HEK293 (cell line): ENCODE data around the gene MUC13.

Experiments
- CTCF ChIA-PET: fragments of 350-600 bp; formaldehyde crosslinking; extraction: SDS; loops from one replicate; lab custom pipeline; 2021; ENCODE audit warnings: antibody characterized with exemption; lab: Yijun Ruan, JAX
- POLR2A ChIA-PET: fragments of 300-600 bp; formaldehyde crosslinking; extraction: SDS; loops from one replicate; lab custom pipeline; 2020; ENCODE audit warnings: antibody characterized with exemption, inconsistent platforms; lab: Yijun Ruan, JAX
- H3K27ac ChIP-seq: fragments of 200-500 bp; sonication (Bioruptor generic); 2 replicates; pipeline ENCODE4 v1.5.1; 2014; ENCODE audit warnings: low read depth, low read length, control low read depth, inconsistent platforms; ENCODE audit errors: extremely low read depth
- H3K36me3 ChIP-seq, 2 experiments: fragments of 200-500 bp in 1 of 2; sonication (Bioruptor generic) in 1 of 2; 1 replicate in 1 of 2; 2 replicates in 1 of 2; pipeline ENCODE4 v1.5.1; 2014 to 2017; ENCODE audit warnings: inconsistent platforms in 2 of 2, low read length in 2 of 2; ENCODE audit not compliant: control insufficient read depth in 2 of 2, insufficient read depth in 1 of 2
- H3K4me1 ChIP-seq: fragments of 200-500 bp; sonication (Bioruptor generic); 2 replicates; pipeline ENCODE4 v1.5.1; 2014; ENCODE audit warnings: mild to moderate bottlenecking, low read length, inconsistent platforms; ENCODE audit not compliant: control insufficient read depth, insufficient read depth
- H3K4me3 ChIP-seq: 2 replicates; pipeline ENCODE4 v1.5.1; 2011; ENCODE audit warnings: low read depth, mild to moderate bottlenecking, control low read depth, low read length, moderate library complexity
- H3K9me3 ChIP-seq: fragments of 200-500 bp; sonication (Bioruptor generic); 2 replicates; pipeline ENCODE4 v1.5.1; 2014; ENCODE audit warnings: low read depth, low read length, inconsistent platforms; ENCODE audit not compliant: control insufficient read depth, insufficient read depth
- FEZF1 ChIP-seq: fragments of 450-650 bp; formaldehyde crosslinking; IDR thresholded peaks from 2 replicates; pipeline ENCODE4 v1.5.1; 2016; ENCODE audit warnings: missing biosample characterization, missing genetic modification characterization
- IKZF3 ChIP-seq: fragments of 450-650 bp; IDR thresholded peaks from 2 replicates; pipeline ENCODE4 v1.5.0; 2018; ENCODE audit warnings: missing biosample characterization, mild to moderate bottlenecking, missing genetic modification characterization, moderate library complexity
- KLF10 ChIP-seq: fragments of 450-650 bp; IDR thresholded peaks from 2 replicates; pipeline ENCODE4 v1.5.1; 2018; ENCODE audit warnings: missing biosample characterization, mild to moderate bottlenecking, missing genetic modification characterization
- KLF8 ChIP-seq: fragments of 450-650 bp; formaldehyde crosslinking; IDR thresholded peaks from 2 replicates; pipeline ENCODE4 v1.5.1; 2016; ENCODE audit warnings: missing biosample characterization, missing genetic modification characterization
- OVOL3 ChIP-seq: fragments of 450-650 bp; formaldehyde crosslinking; IDR thresholded peaks from 2 replicates; pipeline ENCODE4 v1.5.1; 2016; ENCODE audit warnings: missing biosample characterization, missing genetic modification characterization
- PRDM1 ChIP-seq: fragments of 450-650 bp; formaldehyde crosslinking; IDR thresholded peaks from 2 replicates; pipeline ENCODE4; 2016; ENCODE audit warnings: missing biosample characterization, missing genetic modification characterization
- SCRT1 ChIP-seq: fragments of 450-650 bp; formaldehyde crosslinking; IDR thresholded peaks from 2 replicates; pipeline ENCODE4 v1.5.1; 2016; ENCODE audit warnings: missing biosample characterization, missing genetic modification characterization, borderline replicate concordance
- SCRT2 ChIP-seq: fragments of 450-650 bp; formaldehyde crosslinking; IDR thresholded peaks from 2 replicates; pipeline ENCODE4 v1.5.1; 2016; ENCODE audit warnings: missing biosample characterization, missing genetic modification characterization
- SETDB1 ChIP-seq: IDR thresholded peaks from one replicate; pipeline ENCODE4 v1.6.1; 2017; ENCODE audit warnings: mild to moderate bottlenecking, low read length, moderate library complexity, mixed read lengths; ENCODE audit not compliant: insufficient read length
- SP2 ChIP-seq: fragments of 450-650 bp; formaldehyde crosslinking; IDR thresholded peaks from 2 replicates; pipeline ENCODE4 v1.5.1; 2016; ENCODE audit warnings: missing biosample characterization, missing genetic modification characterization
- ZBTB21 ChIP-seq: fragments of 450-650 bp; formaldehyde crosslinking; IDR thresholded peaks from 2 replicates; pipeline ENCODE4 v1.5.1; 2017; ENCODE audit warnings: missing biosample characterization, missing genetic modification characterization
- ZNF175 ChIP-seq: fragments of 450-650 bp; formaldehyde crosslinking; IDR thresholded peaks from 2 replicates; pipeline ENCODE4 v1.5.1; 2016; ENCODE audit warnings: missing biosample characterization, missing genetic modification characterization
- ZNF341 ChIP-seq: fragments of 450-650 bp; formaldehyde crosslinking; IDR thresholded peaks from 2 replicates; pipeline ENCODE4; 2016; ENCODE audit warnings: low read depth, missing biosample characterization, missing genetic modification characterization
- ZNF404 ChIP-seq: fragments of 450-650 bp; formaldehyde crosslinking; IDR thresholded peaks from 2 replicates; pipeline ENCODE4 v1.5.1; 2017; ENCODE audit warnings: missing biosample characterization, missing genetic modification characterization
- ZNF560 ChIP-seq: fragments of 450-650 bp; formaldehyde crosslinking; IDR thresholded peaks from 2 replicates; pipeline ENCODE4 v1.5.1; 2017; ENCODE audit warnings: missing biosample characterization, missing genetic modification characterization, borderline replicate concordance
- ZXDB ChIP-seq: fragments of 450-650 bp; formaldehyde crosslinking; IDR thresholded peaks from 2 replicates; pipeline ENCODE4 v1.5.1; 2016; ENCODE audit warnings: missing biosample characterization, missing genetic modification characterization
- TF ChIP-seq, protein P1 (sequence below): fragments of 450-650 bp; formaldehyde crosslinking; IDR thresholded peaks from 2 replicates; pipeline ENCODE4 v1.5.1; 2016; ENCODE audit warnings: missing biosample characterization, missing genetic modification characterization
- TF ChIP-seq, protein P2 (sequence below): fragments of 450-650 bp; formaldehyde crosslinking; IDR thresholded peaks from 2 replicates; pipeline ENCODE4 v1.5.1; 2016; ENCODE audit warnings: missing biosample characterization, missing genetic modification characterization
- TF ChIP-seq, protein P3 (sequence below): sonication (generic); formaldehyde crosslinking; IDR thresholded peaks from 2 replicates; pipeline ENCODE4 v1.8.1; 2022; ENCODE audit warnings: mild to moderate bottlenecking, moderate library complexity, missing genetic modification reagents
- TF ChIP-seq, protein P4 (sequence below): fragments of 450-650 bp; formaldehyde crosslinking; IDR thresholded peaks from 2 replicates; pipeline ENCODE4 v1.5.1; 2017; ENCODE audit warnings: missing biosample characterization, mild to moderate bottlenecking, missing genetic modification characterization, moderate library complexity
- TF ChIP-seq, protein P5 (sequence below): fragments of 450-650 bp; formaldehyde crosslinking; IDR thresholded peaks from 2 replicates; pipeline ENCODE4 v1.5.1; 2016; ENCODE audit warnings: missing biosample characterization, missing genetic modification characterization
- TF ChIP-seq, protein P6 (sequence below): fragments of 450-650 bp; formaldehyde crosslinking; IDR thresholded peaks from 2 replicates; pipeline ENCODE4 v1.5.1; 2016; ENCODE audit warnings: missing biosample characterization, missing genetic modification characterization

Gene MUC13

DNA sequence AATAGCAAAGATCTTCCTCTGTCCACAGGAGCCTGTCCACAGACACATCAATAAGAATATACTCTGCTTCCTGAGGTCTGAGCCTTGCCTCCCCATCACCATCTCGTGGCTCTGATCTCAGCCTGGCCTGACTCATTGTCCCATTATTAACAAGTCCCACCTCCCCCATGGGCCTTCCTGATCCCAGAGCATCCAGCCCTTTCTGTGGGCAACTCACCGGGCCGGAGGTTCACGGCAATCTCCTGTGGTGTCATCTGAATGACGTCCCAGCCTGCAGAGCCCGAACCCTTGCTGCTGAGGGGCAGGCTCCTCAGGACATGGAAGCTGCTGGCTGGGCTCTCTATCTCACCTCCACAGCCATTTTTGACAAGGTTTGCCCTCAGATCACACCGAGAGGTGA lies 75.5 kb downstream of the MUC13 start:
- Histone ChIP-seq H3K4me1 (no peaks in the 10 kb centered on the region), H3K4me3 (no peak overlapping the region), H3K36me3 (peaks cover 0 to 19% of the 10 kb centered on the region in 2 experiments; a peak in 1 of 3 replicates), H3K9me3 (no peaks in the 10 kb centered on the region), H3K27ac (no peak overlapping the region)
- CTCF ChIA-PET: no interaction called here
- POLR2A ChIA-PET: no interaction called here
- TF ChIP-seq, protein P1, sequence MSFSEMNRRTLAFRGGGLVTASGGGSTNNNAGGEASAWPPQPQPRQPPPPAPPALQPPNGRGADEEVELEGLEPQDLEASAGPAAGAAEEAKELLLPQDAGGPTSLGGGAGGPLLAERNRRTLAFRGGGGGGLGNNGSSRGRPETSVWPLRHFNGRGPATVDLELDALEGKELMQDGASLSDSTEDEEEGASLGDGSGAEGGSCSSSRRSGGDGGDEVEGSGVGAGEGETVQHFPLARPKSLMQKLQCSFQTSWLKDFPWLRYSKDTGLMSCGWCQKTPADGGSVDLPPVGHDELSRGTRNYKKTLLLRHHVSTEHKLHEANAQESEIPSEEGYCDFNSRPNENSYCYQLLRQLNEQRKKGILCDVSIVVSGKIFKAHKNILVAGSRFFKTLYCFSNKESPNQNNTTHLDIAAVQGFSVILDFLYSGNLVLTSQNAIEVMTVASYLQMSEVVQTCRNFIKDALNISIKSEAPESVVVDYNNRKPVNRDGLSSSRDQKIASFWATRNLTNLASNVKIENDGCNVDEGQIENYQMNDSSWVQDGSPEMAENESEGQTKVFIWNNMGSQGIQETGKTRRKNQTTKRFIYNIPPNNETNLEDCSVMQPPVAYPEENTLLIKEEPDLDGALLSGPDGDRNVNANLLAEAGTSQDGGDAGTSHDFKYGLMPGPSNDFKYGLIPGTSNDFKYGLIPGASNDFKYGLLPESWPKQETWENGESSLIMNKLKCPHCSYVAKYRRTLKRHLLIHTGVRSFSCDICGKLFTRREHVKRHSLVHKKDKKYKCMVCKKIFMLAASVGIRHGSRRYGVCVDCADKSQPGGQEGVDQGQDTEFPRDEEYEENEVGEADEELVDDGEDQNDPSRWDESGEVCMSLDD: no peak
- no peak for TF ChIP-seq ZBTB21 (tag by site-specific recombination)
- no peak for TF ChIP-seq SP2 (tag by site-specific recombination)

DNA sequence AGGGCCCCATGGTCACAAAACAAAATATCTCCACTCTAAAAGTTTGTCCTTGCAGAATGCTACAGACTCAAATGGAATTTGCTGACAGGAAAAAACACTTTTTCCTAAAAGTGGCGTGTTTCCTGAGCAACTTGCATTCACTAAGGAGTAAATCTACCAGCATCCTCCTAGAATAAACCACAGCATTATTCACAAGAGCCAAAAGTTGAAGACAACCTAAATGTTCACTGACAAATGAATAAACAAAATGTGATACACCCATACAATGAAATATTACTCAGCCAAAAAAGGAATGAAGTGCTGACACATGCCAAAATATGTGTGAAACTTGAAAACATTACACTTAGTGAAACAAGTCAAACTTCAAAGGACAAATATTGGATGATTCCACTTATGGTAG lies 76.3 kb downstream of the MUC13 start:
- CTCF ChIA-PET: no interaction called here

DNA sequence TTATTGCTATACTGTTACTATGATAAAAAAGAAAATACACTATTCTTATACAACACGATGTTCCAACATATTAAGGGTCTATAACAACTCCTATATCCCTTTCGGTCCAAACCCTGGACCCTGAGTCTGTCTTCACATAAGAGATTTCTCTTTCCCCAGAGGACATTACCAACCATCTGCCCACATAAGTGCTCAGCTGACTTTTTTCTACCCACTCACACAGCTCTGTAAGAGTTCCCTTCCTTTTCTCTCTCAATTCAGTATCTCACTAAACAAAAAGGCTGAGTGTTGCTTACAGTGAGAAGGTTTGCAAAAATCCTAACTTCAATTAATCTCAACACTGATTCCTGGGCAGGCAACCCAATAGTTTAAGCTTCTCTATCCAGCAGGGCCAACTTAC lies 77.9 kb downstream of the MUC13 start:
- ChIA-PET CTCF (no interaction called here), POLR2A (no interaction called here)
- no peak overlapping the region for H3K4me3 ChIP-seq
- no peak overlapping the region for H3K27ac ChIP-seq
- no peaks in the 10 kb centered on the region for H3K9me3 ChIP-seq
- peaks cover 0 to 15% of the 10 kb centered on the region in 2 experiments; a peak in 1 of 3 replicates for H3K36me3 ChIP-seq
- no peaks in the 10 kb centered on the region for H3K4me1 ChIP-seq
- TF ChIP-seq SCRT1 (no peak), ZXDB (tag by site-specific recombination) (no peak), ZNF404 (no peak), KLF10 (no peak), ZNF560 (no peak), PRDM1 (tag by site-specific recombination) (no peak), SETDB1 (no peak), FEZF1 (no peak)
- TF ChIP-seq, protein P2, sequence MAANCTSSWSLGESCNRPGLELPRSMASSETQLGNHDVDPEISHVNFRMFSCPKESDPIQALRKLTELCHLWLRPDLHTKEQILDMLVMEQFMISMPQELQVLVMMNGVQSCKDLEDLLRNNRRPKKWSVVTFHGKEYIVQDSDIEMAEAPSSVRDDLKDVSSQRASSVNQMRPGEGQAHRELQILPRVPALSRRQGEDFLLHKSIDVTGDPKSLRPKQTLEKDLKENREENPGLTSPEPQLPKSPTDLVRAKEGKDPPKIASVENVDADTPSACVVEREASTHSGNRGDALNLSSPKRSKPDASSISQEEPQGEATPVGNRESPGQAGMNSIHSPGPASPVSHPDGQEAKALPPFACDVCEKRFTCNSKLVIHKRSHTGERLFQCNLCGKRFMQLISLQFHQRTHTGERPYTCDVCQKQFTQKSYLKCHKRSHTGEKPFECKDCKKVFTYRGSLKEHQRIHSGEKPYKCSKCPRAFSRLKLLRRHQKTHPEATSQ (tag by site-specific recombination): no peak

More for the DNA sequence above, 76.3 kb downstream of the MUC13 start:
- Histone ChIP-seq H3K4me3 (no peak overlapping the region), H3K4me1 (no peaks in the 10 kb centered on the region), H3K9me3 (no peaks in the 10 kb centered on the region), H3K36me3 (peaks cover 0 to 19% of the 10 kb centered on the region in 2 experiments; a peak in 1 of 3 replicates), H3K27ac (no peak overlapping the region)
- TF ChIP-seq, protein P3, sequence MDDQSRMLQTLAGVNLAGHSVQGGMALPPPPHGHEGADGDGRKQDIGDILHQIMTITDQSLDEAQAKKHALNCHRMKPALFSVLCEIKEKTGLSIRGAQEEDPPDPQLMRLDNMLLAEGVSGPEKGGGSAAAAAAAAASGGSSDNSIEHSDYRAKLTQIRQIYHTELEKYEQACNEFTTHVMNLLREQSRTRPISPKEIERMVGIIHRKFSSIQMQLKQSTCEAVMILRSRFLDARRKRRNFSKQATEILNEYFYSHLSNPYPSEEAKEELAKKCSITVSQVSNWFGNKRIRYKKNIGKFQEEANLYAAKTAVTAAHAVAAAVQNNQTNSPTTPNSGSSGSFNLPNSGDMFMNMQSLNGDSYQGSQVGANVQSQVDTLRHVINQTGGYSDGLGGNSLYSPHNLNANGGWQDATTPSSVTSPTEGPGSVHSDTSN: no peak
- TF ChIP-seq ZNF560 (no peak), KLF8 (no peak), IKZF3 (tag by site-specific recombination) (no peak), OVOL3 (tag by site-specific recombination) (no peak), ZNF341 (no peak), ZNF175 (no peak), SCRT2 (tag by site-specific recombination) (no peak)
- TF ChIP-seq, protein P4, sequence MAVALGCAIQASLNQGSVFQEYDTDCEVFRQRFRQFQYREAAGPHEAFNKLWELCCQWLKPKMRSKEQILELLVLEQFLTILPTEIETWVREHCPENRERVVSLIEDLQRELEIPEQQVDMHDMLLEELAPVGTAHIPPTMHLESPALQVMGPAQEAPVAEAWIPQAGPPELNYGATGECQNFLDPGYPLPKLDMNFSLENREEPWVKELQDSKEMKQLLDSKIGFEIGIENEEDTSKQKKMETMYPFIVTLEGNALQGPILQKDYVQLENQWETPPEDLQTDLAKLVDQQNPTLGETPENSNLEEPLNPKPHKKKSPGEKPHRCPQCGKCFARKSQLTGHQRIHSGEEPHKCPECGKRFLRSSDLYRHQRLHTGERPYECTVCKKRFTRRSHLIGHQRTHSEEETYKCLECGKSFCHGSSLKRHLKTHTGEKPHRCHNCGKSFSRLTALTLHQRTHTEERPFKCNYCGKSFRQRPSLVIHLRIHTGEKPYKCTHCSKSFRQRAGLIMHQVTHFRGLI (tag by site-specific recombination): no peak
- TF ChIP-seq, protein P5, sequence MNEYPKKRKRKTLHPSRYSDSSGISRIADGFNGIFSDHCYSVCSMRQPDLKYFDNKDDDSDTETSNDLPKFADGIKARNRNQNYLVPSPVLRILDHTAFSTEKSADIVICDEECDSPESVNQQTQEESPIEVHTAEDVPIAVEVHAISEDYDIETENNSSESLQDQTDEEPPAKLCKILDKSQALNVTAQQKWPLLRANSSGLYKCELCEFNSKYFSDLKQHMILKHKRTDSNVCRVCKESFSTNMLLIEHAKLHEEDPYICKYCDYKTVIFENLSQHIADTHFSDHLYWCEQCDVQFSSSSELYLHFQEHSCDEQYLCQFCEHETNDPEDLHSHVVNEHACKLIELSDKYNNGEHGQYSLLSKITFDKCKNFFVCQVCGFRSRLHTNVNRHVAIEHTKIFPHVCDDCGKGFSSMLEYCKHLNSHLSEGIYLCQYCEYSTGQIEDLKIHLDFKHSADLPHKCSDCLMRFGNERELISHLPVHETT: no peak
- TF ChIP-seq, protein P6, sequence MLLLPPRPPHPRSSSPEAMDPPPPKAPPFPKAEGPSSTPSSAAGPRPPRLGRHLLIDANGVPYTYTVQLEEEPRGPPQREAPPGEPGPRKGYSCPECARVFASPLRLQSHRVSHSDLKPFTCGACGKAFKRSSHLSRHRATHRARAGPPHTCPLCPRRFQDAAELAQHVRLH: no peak
- POLR2A ChIA-PET: no interaction called here
